Suppressor macrophage treated with lipopolysaccharide for 1 hour (primary cell): Measurements from ENCODE around the gene ACADVL.
"Not testable (repeated sequence)": the region's sequence is repeated elsewhere in the genome, so short reads cannot be mapped to it uniquely, and the experiment has no call there.

ENCODE experiments used
- DNase-seq, 3 donors: peaks; one replicate each; pipeline ENCODE4 v3.0.0-alpha.2; 2020 to 2022

Gene ACADVL

GRCh38 chr17:7235693-7236665, 16.2 kb downstream of the ACADVL start:
- peak; percentile 55 to 67 (median 57) for DNase-seq

GRCh38 chr17:7236808-7237207, 17.1 kb downstream of the ACADVL start:
- no peak for DNase-seq

GRCh38 chr17:7237266-7237760, 17.6 kb downstream of the ACADVL start:
- no peak for DNase-seq

GRCh38 chr17:7237761-7238419, 18.2 kb downstream of the ACADVL start:
- DNase-seq: peak; percentile 61 to 89 (median 79)

GRCh38 chr17:7238420-7239090, 18.8 kb downstream of the ACADVL start:
- DNase-seq: peak in 1 of 3 donors; percentile 54

GRCh38 chr17:7239091-7240027, 19.6 kb downstream of the ACADVL start, which contains the start of gene PHF23:
TSS of gene PHF23 (minus strand) at chr17:7239457. CDS start at chr17:7239279, 178 bp downstream.
- DNase-seq: peak; percentile 99 to 100 (median 100)

- peak; percentile 80 to 88 (median 81) for DNase-seq
These were observed 20.6 kb downstream of the ACADVL start for GRCh38 chr17:7240375-7240774.

- peak in 2 of 3 donors; percentile 50 to 58 for DNase-seq
These were observed 21.5 kb downstream of the ACADVL start for GRCh38 chr17:7241090-7241733.

- DNase-seq: peak; percentile 92 to 97 (median 96)
These were observed 22.3 kb downstream of the ACADVL start, which contains the start of gene GABARAP for GRCh38 chr17:7241783-7242716. TSS of gene GABARAP (minus strand) at chr17:7242449. CDS start at chr17:7242330, 119 bp downstream.

- DNase-seq: peak; percentile 95 to 98 (median 97)
These were observed 23.1 kb downstream of the ACADVL start for GRCh38 chr17:7242717-7243452.

- DNase-seq: no peak
These were observed 23.7 kb downstream of the ACADVL start for GRCh38 chr17:7243453-7243729.

- not testable (repeated sequence) for DNase-seq
These were observed 24.1 kb downstream of the ACADVL start for GRCh38 chr17:7243838-7244237.

GRCh38 chr17:7246779-7247178, 27.0 kb downstream of the ACADVL start:
- DNase-seq: no peak

- peak in 2 of 3 donors; percentile 21 to 24 for DNase-seq
These were observed 29.1 kb downstream of the ACADVL start for GRCh38 chr17:7248796-7249195.

- no peak for DNase-seq
These were observed 29.5 kb downstream of the ACADVL start for GRCh38 chr17:7249214-7249613.

- DNase-seq: peak; percentile 17 to 30 (median 29)
These were observed 30.1 kb downstream of the ACADVL start for GRCh38 chr17:7249830-7250229.

- DNase-seq: peak; percentile 72 to 85 (median 77)
These were observed 31.2 kb downstream of the ACADVL start for GRCh38 chr17:7250695-7251627.

GRCh38 chr17:7251661-7252175, 32.0 kb downstream of the ACADVL start, which contains the start of gene CTDNEP1:
TSS of gene CTDNEP1 (minus strand) at chr17:7251734. CDS start at chr17:7251296, 438 bp downstream.
- DNase-seq: peak; percentile 99 to 100 (median 100)
